COLO829 (cell line): ENCODE data around the gene OR5K3.

Source experiments
- DNase-seq: peaks from one replicate; pipeline ENCODE4 v3.0.0; 2012; ENCODE audit warnings: low spot score

Gene OR5K3

DNA sequence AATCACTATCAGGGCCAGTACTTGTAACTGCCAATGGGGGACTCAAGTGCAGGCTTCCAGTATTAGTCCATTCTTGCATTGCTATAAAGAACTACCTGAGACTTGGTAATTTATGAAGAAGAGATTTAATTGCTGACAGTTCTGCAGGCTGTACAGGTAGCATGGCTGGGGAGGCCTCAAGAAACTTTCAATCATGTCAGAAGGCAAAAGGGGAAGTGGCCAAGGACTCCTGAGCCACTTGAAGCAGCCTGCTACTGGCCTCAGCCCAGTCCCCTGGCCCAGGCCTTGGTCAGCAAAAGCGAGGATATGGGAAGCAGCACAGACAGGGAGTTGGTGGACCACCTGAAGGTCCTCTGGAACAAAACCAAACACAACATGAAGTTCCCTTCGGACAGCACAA lies 43.3 kb downstream of the OR5K3 start:
- no peak for DNase-seq

DNA sequence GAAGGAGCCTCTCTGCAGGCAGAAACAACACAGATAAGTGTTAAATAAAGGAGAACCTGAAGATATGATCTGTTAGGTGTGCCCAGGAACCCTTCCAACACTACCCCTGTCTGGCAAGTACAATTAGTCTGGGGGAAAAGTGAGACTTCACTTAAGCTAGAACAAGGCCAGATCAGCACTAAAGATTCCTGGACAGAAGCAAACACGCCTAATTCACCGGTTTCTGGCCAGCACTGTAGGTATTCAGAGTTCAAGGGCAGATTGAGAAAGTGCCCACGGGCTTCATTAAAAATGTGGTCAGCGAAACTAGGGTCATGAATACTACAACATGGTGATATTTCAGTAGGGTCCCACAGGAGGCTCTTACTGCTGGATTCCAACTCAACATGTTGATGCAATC lies 43.9 kb downstream of the OR5K3 start:
- no peak for DNase-seq

DNA sequence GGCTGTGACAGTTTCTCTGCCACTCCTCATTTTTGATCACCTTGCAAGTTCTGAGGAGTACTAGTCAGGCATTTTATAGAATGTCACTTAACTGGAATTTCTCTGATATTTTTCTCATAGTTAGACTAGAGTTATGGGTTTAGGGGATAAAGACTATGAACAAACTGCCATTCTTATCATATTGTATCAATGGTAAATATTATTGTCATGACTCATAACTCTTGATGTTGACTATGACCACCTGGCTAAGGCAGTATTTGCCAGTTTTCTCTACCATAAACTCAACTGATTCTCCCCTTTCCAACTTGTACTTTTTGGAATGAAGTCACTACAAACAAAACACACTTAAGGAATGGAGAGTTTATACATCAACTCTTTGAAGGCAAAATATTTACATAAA lies 49.8 kb downstream of the OR5K3 start:
- DNase-seq = no peak
